Neural cell (in vitro differentiated cells): Measurements from ENCODE around the gene TEN1.

Experiments
- CTCF ChIP-seq: fragments of 450-650 bp; IDR thresholded peaks from 2 replicates; pipeline ENCODE4 v1.5.1; 2014; ENCODE audit warnings: antibody characterized with exemption, mild to moderate bottlenecking, moderate library complexity; ENCODE audit not compliant: poor library complexity, severe bottlenecking
- EZH2 ChIP-seq: fragments of 200-600, 300-800 bp; shearing (Covaris generic), sonication (generic); IDR thresholded peaks from 2 replicates; pipeline ENCODE4 v1.6.1; 2014; ENCODE audit warnings: antibody characterized with exemption, low read length, borderline replicate concordance, mild to moderate bottlenecking; ENCODE audit not compliant: insufficient read depth, poor library complexity, severe bottlenecking
- POLR2AphosphoS5 ChIP-seq: IDR thresholded peaks from 2 replicates; pipeline ENCODE4 v1.6.1; 2012
- RAD21 ChIP-seq: fragments of 450-650 bp; conservative IDR thresholded peaks from 2 replicates; pipeline ENCODE4 v1.6.1; 2014; ENCODE audit warnings: antibody characterized with exemption, mild to moderate bottlenecking, moderate library complexity
- TF ChIP-seq, protein P1 (sequence below): IDR thresholded peaks from 2 replicates; pipeline ENCODE4 v1.6.1; 2012; ENCODE audit warnings: borderline replicate concordance

DNA sequence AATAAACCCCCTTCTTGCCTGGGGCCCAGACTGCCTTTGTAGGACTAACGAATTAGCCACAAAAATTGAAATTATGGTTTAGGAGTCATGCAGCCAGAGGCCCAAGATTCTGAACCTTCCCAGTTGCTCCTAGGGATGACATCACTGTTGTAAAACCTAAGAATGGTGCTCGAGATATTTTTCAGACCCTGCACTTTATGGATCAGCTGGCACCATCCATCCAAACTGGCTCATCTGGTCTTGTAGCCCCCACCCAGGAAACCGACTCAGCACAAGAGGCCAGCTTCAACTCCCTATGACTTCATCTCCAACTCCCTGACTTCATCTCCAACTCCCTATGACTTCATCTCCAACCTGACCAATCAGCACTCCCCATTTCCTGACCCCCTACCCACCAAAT, 59.0 kb downstream of the TEN1 start:
- TF ChIP-seq CTCF, result no peak
- TF ChIP-seq POLR2AphosphoS5, result no peak
- no peak for TF ChIP-seq RAD21
- TF ChIP-seq, protein P1, sequence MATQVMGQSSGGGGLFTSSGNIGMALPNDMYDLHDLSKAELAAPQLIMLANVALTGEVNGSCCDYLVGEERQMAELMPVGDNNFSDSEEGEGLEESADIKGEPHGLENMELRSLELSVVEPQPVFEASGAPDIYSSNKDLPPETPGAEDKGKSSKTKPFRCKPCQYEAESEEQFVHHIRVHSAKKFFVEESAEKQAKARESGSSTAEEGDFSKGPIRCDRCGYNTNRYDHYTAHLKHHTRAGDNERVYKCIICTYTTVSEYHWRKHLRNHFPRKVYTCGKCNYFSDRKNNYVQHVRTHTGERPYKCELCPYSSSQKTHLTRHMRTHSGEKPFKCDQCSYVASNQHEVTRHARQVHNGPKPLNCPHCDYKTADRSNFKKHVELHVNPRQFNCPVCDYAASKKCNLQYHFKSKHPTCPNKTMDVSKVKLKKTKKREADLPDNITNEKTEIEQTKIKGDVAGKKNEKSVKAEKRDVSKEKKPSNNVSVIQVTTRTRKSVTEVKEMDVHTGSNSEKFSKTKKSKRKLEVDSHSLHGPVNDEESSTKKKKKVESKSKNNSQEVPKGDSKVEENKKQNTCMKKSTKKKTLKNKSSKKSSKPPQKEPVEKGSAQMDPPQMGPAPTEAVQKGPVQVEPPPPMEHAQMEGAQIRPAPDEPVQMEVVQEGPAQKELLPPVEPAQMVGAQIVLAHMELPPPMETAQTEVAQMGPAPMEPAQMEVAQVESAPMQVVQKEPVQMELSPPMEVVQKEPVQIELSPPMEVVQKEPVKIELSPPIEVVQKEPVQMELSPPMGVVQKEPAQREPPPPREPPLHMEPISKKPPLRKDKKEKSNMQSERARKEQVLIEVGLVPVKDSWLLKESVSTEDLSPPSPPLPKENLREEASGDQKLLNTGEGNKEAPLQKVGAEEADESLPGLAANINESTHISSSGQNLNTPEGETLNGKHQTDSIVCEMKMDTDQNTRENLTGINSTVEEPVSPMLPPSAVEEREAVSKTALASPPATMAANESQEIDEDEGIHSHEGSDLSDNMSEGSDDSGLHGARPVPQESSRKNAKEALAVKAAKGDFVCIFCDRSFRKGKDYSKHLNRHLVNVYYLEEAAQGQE, result no peak
- TF ChIP-seq EZH2, result no peak
